Neural crest cell (in vitro differentiated cells): Measurements from ENCODE around the gene C1S. TPM values are rescaled to one million over a fixed set of nuclear protein-coding genes. Genes with fewer than 3 reads are reported as not detected.

Source experiments
- DNase-seq: peaks from one replicate; pipeline ENCODE4 v3.0.0; 2021; ENCODE audit warnings: low read depth, mixed read lengths, low spot score
- H3K27ac Mint-ChIP-seq: one replicate; pipeline ENCODE4 v1.8.0; 2021; ENCODE audit warnings: mild to moderate bottlenecking, mixed read lengths; ENCODE audit not compliant: unreplicated experiment
- H3K27me3 Mint-ChIP-seq: 2 replicates; pipeline ENCODE4 v1.8.0; 2021; ENCODE audit warnings: low read depth, mild to moderate bottlenecking, mixed read lengths
- H3K36me3 Mint-ChIP-seq: 2 replicates; pipeline ENCODE4 v1.8.0; 2021; ENCODE audit warnings: low read depth, mild to moderate bottlenecking, mixed read lengths
- H3K4me1 Mint-ChIP-seq: 2 replicates; pipeline ENCODE4 v1.8.0; 2021; ENCODE audit warnings: mixed read lengths
- H3K4me3 Mint-ChIP-seq: one replicate; pipeline ENCODE4 v1.8.0; 2021; ENCODE audit warnings: mild to moderate bottlenecking, mixed read lengths
- H3K9me3 Mint-ChIP-seq: 2 replicates; pipeline ENCODE4 v1.8.0; 2021; ENCODE audit warnings: mixed read lengths
- total RNA-seq: library from RNA; stranded (reverse); gene quantifications from 2 replicates; pipeline ENCODE4 v1.2.1, GENCODE V29; 2021
- TF ChIP-seq, protein P1 (sequence below): fragments of 200-600 bp; sonication (generic); conservative IDR thresholded peaks from 2 replicates; pipeline ENCODE4 v1.5.0; 2021; ENCODE audit warnings: antibody characterized with exemption, mild to moderate bottlenecking

Gene C1S
- total RNA-seq, 1 donor from 2014 or later: 2.2 TPM

DNA sequence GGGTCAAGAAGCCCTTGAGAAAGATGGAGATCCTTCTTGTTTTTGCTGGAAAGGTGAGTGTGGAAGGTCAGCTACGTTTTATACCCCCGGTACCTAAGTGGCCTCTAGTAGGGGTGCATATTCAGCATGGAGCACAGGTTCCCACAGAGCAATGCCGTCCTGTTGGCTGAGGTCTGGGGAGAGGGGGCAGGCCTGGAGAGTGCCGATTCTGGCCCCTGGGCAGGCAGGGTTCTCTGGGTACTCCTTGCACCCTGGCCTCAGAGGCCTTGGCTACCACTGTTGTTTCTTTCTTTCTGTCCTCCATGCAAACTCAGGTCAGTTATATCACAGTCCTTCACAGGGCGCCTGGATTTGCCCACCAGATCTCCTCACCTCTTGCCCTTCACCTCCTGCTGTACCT is 59.6 kb downstream of the C1S start:
- no peak for DNase-seq
- TF ChIP-seq, protein P1, sequence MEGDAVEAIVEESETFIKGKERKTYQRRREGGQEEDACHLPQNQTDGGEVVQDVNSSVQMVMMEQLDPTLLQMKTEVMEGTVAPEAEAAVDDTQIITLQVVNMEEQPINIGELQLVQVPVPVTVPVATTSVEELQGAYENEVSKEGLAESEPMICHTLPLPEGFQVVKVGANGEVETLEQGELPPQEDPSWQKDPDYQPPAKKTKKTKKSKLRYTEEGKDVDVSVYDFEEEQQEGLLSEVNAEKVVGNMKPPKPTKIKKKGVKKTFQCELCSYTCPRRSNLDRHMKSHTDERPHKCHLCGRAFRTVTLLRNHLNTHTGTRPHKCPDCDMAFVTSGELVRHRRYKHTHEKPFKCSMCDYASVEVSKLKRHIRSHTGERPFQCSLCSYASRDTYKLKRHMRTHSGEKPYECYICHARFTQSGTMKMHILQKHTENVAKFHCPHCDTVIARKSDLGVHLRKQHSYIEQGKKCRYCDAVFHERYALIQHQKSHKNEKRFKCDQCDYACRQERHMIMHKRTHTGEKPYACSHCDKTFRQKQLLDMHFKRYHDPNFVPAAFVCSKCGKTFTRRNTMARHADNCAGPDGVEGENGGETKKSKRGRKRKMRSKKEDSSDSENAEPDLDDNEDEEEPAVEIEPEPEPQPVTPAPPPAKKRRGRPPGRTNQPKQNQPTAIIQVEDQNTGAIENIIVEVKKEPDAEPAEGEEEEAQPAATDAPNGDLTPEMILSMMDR: no peak
- Mint-ChIP-seq H3K27ac (no peak overlapping the region), H3K27me3 (no peaks in the 10 kb centered on the region), H3K9me3 (no peaks in the 10 kb centered on the region), H3K4me3 (no peak overlapping the region), H3K4me1 (peaks cover 14% of the 10 kb centered on the region), H3K36me3 (no peaks in the 10 kb centered on the region)

Other genes starting within 250 kb of the C1S start
- gene GPR162, start 238.9 kb upstream of the C1S start, total RNA-seq: 16.4 and 17.4 TPM in 2 replicates
- gene P3H3, start 232.3 kb upstream of the C1S start, total RNA-seq: 47.4 and 52.7 TPM in 2 replicates
- gene GNB3, start 219.8 kb upstream of the C1S start, total RNA-seq: 21.2 and 22.2 TPM in 2 replicates
- gene CDCA3, start 209.4 kb upstream of the C1S start, total RNA-seq: 67.9 and 71.7 TPM in 2 replicates
- 172 and 173 TPM in 2 replicates for gene USP5, start 208.6 kb upstream of the C1S start, total RNA-seq
- gene TPI1, start 193.2 kb upstream of the C1S start, total RNA-seq: 685 and 713 TPM in 2 replicates
- 6.2 and 7.0 TPM in 2 replicates for gene SPSB2, start 187.4 kb upstream of the C1S start, total RNA-seq
- gene LRRC23, start 155.9 kb upstream of the C1S start, total RNA-seq: 4.8 and 5.2 TPM in 2 replicates
- gene ENO2, start 146.1 kb upstream of the C1S start, total RNA-seq: 67.5 and 68.4 TPM in 2 replicates
- 118 and 122 TPM in 2 replicates for gene ATN1, start 132.8 kb upstream of the C1S start, total RNA-seq
- gene RNU7-1, start 116.9 kb upstream of the C1S start, total RNA-seq: not detected in 2 replicates
- gene C12orf57, start 116.7 kb upstream of the C1S start, total RNA-seq: 293 and 298 TPM in 2 replicates
- 0.73 and 1.1 TPM in 2 replicates for gene PTPN6, start 109.4 kb upstream of the C1S start, total RNA-seq
- gene PHB2, start 90.1 kb upstream of the C1S start, total RNA-seq: 330 and 335 TPM in 2 replicates
- 57.5 and 65.5 TPM in 2 replicates for gene EMG1, start 89.8 kb upstream of the C1S start, total RNA-seq
- gene LPCAT3, start 42.2 kb upstream of the C1S start, total RNA-seq: 29.7 and 32.8 TPM in 2 replicates
- 4.0 and 5.3 TPM in 2 replicates for gene C1R, start 31.7 kb downstream of the C1S start, total RNA-seq
- 12.8 and 15.3 TPM in 2 replicates for gene C1RL, start 48.5 kb downstream of the C1S start, total RNA-seq
- 0.65 and 1.0 TPM in 2 replicates for gene RBP5, start 68.2 kb downstream of the C1S start, total RNA-seq
- gene CLSTN3, start 69.7 kb downstream of the C1S start, total RNA-seq: 28.2 and 30.4 TPM in 2 replicates
- 40.2 and 42.2 TPM in 2 replicates for gene PEX5, start 129.0 kb downstream of the C1S start, total RNA-seq
- not detected in 2 replicates for gene ACSM4, start 243.4 kb downstream of the C1S start, total RNA-seq